ENCODE results near the gene KCNQ5. TPM values are rescaled to one million over a fixed set of nuclear protein-coding genes. Genes with fewer than 3 reads are reported as not detected.

The KCNQ5 gene
- total RNA-seq, 1 experiment from 2014 or later, result not detected

GRCh38 chr6:72890233-72890632 lies 268.4 kb downstream of the KCNQ5 start:
- ChIA-PET RAD21 (ENCODE audit: low non-redundant PET in 1 of 2, low total read pairs in 2 of 2, uncharacterized antibody in 2 of 2, unreplicated experiment in 2 of 2) (no interaction called here), CTCF (no interaction called here), POLR2A (no interaction called here)
- no peaks in the 10 kb centered on the region for H3K36me3 ChIP-seq (ENCODE audit: control insufficient read depth in 1 of 2, insufficient read depth in 2 of 2, low read length in 2 of 2)
- no TSS peak for BruUV-seq (replicated peaks)
- no peak for DNase-seq (ENCODE audit: low read depth, low spot score)
- no peaks in the 10 kb centered on the region; the same call in 1 of the 2 replicates for H4K20me1 ChIP-seq (ENCODE audit: insufficient read depth)
- H3K27me3 ChIP-seq (ENCODE audit: insufficient read depth, low read length), result peaks cover 16% of the 10 kb centered on the region
- intact Hi-C loops (cut with micrococcal nuclease), result no loop called here
- no peaks in the 10 kb centered on the region for H3K9me2 ChIP-seq (ENCODE audit: insufficient read depth)
- TF ChIP-seq TCF7L2 (IDR thresholded peaks at IDR 0.05; ENCODE audit: borderline replicate concordance, extremely low read depth, insufficient read depth, insufficient read length), result no peak
- no peak for TF ChIP-seq POLR2A (IDR thresholded peaks at IDR 0.05; ENCODE audit: borderline replicate concordance, extremely low read depth, insufficient read depth, insufficient read length)
- ATAC-seq, result no peak
- no peak overlapping the region for H2AFZ ChIP-seq (ENCODE audit: low read depth, low read length, poor library complexity, severe bottlenecking)
- no peak overlapping the region for H3K9ac ChIP-seq (ENCODE audit: low read length)
- H3K79me2 ChIP-seq (ENCODE audit: insufficient read depth, low read length), result no peaks in the 10 kb centered on the region
- no peak overlapping the region for H3K4me3 ChIP-seq (replicated peaks in 1 of 2; ENCODE audit: low read depth in 1 of 2, low read length in 2 of 2)
- H3K27ac ChIP-seq (ENCODE audit: low read depth, low read length), result no peak overlapping the region
- no peaks in the 10 kb centered on the region for H3K4me1 ChIP-seq (ENCODE audit: control insufficient read depth in 1 of 2, insufficient read depth in 2 of 2, low read length in 2 of 2)
- no peaks in the 10 kb centered on the region for H3K9me3 ChIP-seq (ENCODE audit: control insufficient read depth in 1 of 2, insufficient read depth in 1 of 2, low read depth in 1 of 2, low read length in 2 of 2)
- no peak overlapping the region for H3K4me2 ChIP-seq (ENCODE audit: low read length)

GRCh38 chr6:72890671-72891070 lies 268.8 kb downstream of the KCNQ5 start:
- Histone ChIP-seq H3K27ac (ENCODE audit: low read depth, low read length) (no peak overlapping the region), H3K9ac (ENCODE audit: low read length) (no peak overlapping the region), H4K20me1 (ENCODE audit: insufficient read depth) (no peaks in the 10 kb centered on the region; the same call in 1 of the 2 replicates), H3K79me2 (ENCODE audit: insufficient read depth, low read length) (no peaks in the 10 kb centered on the region), H3K36me3 (ENCODE audit: control insufficient read depth in 1 of 2, insufficient read depth in 2 of 2, low read length in 2 of 2) (no peaks in the 10 kb centered on the region), H3K4me3 (replicated peaks in 1 of 2; ENCODE audit: low read depth in 1 of 2, low read length in 2 of 2) (no peak overlapping the region), H3K9me3 (ENCODE audit: control insufficient read depth in 1 of 2, insufficient read depth in 1 of 2, low read depth in 1 of 2, low read length in 2 of 2) (no peaks in the 10 kb centered on the region), H3K9me2 (ENCODE audit: insufficient read depth) (no peaks in the 10 kb centered on the region), H3K4me2 (ENCODE audit: low read length) (no peak overlapping the region), H3K27me3 (ENCODE audit: insufficient read depth, low read length) (peaks cover 16% of the 10 kb centered on the region), H2AFZ (ENCODE audit: low read depth, low read length, poor library complexity, severe bottlenecking) (no peak overlapping the region), H3K4me1 (ENCODE audit: control insufficient read depth in 1 of 2, insufficient read depth in 2 of 2, low read length in 2 of 2) (no peaks in the 10 kb centered on the region)
- TF ChIP-seq MAX (IDR thresholded peaks at IDR 0.05) (no peak), CBX3 (IDR thresholded peaks at IDR 0.05; ENCODE audit: low read depth) (no peak), FOSL1 (IDR thresholded peaks at IDR 0.05; ENCODE audit: low read depth) (no peak), REST (IDR thresholded peaks at IDR 0.05; ENCODE audit: low read depth) (no peak), SIN3A (IDR thresholded peaks at IDR 0.05; ENCODE audit: low read depth) (no peak), ZNF274 (IDR thresholded peaks at IDR 0.05; ENCODE audit: low read depth, low read length) (no peak), SRF (IDR thresholded peaks at IDR 0.05; ENCODE audit: low read depth) (no peak), RAD21 (IDR thresholded peaks at IDR 0.05; ENCODE audit: low read depth) (no peak), SP1 (IDR thresholded peaks at IDR 0.05; ENCODE audit: low read depth) (no peak), ELF1 (IDR thresholded peaks at IDR 0.05; ENCODE audit: borderline replicate concordance, low read depth) (no peak), JUND (IDR thresholded peaks at IDR 0.05) (no peak)
- no TSS peak for BruUV-seq (replicated peaks)
- ATAC-seq (no peak), DNase-seq (ENCODE audit: low read depth, low spot score) (no peak)
- RAD21 ChIA-PET (ENCODE audit: low non-redundant PET in 1 of 2, low total read pairs in 2 of 2, uncharacterized antibody in 2 of 2, unreplicated experiment in 2 of 2), result no interaction called here
- CTCF ChIA-PET, result no interaction called here
- POLR2A ChIA-PET, result no interaction called here
- intact Hi-C loops (cut with micrococcal nuclease), result no loop called here

Measured in HCT116 (cell line).